GM08714 (cell line): ENCODE measurements around the gene NOTCH4.
"Not testable (repeated sequence)": the region's sequence is repeated elsewhere in the genome, so short reads cannot be mapped to it uniquely, and the experiment has no call there.

ENCODE experiments used
- H3K4me3 ChIP-seq: fragments of 200-500 bp; sonication (Bioruptor generic); 2 replicates; pipeline ENCODE4 v1.5.1; 2014; ENCODE audit warnings: mild to moderate bottlenecking, low read length, inconsistent platforms
- ZNF274 ChIP-seq: IDR thresholded peaks from 2 replicates; pipeline ENCODE4 v1.6.1; 2012; ENCODE audit warnings: mild to moderate bottlenecking, low read depth, low read length

The NOTCH4 gene

DNA sequence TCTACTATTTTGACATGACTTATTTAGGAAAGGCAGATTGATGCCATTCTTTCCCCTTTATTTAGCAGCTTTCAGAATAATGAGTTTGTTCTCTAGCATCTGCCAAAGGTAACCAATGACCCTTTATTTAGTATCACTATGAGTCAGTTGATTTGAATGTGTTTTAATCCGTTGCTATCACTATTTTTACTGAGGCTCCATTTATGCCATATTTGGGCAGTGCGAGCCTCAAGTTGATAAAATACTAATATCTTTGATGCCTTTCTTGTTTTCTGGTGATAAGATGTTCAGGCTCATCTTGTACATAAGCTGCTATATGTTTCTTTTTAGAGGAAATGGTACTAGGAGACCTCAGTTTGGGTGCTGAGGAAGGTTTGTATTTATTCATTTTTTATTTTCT, 15.6 kb upstream of the NOTCH4 start:
- no peak for TF ChIP-seq ZNF274
- H3K4me3 ChIP-seq, result no peak overlapping the region

DNA sequence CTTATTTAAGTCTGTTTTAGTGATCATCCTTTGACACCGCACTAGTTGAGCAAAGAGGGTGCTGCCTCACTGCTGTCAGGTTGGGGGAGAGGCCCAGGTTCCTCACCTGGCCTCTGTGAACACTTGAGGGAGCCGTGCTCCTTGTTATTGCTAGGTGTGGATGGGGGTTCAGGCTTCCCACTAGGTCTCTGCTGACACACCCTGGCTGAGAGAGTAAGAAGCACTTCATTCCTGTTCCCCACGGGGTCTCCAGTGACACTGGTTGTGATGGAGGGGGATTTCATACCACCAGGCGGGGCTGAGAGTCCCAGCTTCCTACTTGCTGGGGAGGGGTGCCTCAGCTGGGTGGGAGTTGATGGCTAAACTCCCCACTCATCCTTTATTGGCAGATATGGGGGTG, 11.1 kb upstream of the NOTCH4 start:
- no peak for TF ChIP-seq ZNF274
- no peak overlapping the region for H3K4me3 ChIP-seq

GRCh38 chr6:32226434-32226833, 2.6 kb upstream of the NOTCH4 start:
- no peak overlapping the region for H3K4me3 ChIP-seq
- no peak for TF ChIP-seq ZNF274

- no peak overlapping the region for H3K4me3 ChIP-seq
- no peak for TF ChIP-seq ZNF274
Observed at GRCh38 chr6:32224696-32225095, 829 bp upstream of the NOTCH4 start.

DNA sequence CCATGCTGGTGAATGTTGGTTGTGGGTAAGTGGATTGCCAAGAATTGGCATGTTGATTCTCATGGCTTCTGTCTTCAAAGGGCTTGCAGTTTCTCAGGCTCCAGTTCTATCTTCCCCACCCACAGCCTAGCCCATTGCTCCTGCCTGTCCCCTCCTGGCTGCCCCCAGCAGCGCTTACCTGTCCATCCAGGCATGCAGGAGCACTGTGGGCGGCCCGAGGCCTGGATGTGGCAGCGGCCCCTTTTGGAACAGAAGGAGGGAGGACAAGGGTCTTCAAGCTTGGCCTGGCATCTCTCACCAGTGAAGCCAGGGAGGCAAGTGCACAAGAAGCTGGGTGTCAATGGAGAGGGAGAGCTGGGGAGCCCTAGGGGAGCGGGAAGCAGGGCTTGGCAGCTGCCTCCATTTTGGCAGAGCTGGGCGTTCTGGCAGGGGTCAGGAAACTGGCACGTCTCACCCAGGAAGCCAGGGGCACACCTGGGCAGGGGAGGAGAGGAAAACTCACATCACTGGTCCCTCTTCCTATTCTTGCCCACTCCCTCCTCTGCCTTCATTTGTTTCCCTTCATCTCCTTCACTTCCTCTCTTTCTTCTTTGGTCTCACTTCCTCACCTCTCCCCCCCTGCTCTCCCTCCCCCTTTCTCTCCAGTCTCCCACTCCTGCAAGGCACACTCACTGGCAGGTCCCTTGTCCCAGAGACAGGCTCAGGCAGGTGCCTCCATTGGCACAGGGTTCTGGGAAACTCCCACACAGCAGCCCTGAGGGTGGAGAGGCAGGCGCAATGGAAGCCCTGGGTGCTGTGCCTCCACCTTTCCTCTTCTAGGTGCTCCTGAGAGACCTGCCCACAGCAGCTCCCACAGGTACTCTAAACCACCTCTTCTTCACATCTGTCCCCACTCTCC, 1.3 kb downstream of the NOTCH4 start:
- H3K4me3 ChIP-seq, result no peak overlapping the region
- no peak for TF ChIP-seq ZNF274

GRCh38 chr6:32220021-32220420, 3.8 kb downstream of the NOTCH4 start:
- no peak for TF ChIP-seq ZNF274
- no peak overlapping the region for H3K4me3 ChIP-seq

DNA sequence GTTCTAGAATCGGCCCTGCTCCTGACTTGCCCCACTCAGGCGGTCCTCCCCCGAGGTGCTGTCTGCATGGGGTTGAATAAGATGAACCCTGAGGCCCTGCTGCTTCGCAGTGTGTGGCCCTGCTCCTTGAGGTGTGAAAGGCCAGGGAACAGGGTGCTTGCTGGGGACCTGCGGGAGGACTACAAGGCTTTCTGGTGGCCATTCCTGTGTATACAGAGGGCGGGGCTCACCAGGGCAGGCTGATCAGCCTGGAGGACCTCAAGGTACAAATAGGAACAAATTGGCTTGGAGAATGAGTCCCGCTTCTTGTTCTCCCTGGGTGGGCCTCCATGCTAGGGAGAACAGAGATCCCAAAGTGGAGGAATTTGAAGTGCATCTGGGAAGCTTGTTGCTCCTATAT, 5.7 kb downstream of the NOTCH4 start:
- no peak for TF ChIP-seq ZNF274
- H3K4me3 ChIP-seq, result no peak overlapping the region

DNA sequence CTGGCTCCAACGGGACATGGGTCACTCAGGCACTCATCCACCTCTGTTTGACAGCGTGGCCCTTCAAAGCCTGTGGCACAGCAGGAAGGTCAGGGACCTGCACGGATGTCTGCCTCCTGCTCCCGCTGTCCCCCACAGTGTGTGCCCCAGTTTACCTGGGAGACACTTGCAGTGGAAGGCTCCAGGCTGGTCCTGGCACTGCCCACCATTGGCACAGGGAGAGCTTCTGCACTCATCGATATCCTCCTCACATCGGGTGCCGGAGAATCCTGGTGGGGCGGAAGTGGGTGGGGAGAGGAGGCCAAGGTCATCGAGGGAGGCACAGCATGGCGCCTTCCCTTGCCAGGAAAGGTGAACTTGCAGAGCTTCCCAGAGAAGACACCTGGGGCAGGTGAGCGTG, 6.9 kb downstream of the NOTCH4 start:
- TF ChIP-seq ZNF274, result no peak
- no peak overlapping the region for H3K4me3 ChIP-seq

GRCh38 chr6:32216285-32216684, 7.6 kb downstream of the NOTCH4 start:
- no peak for TF ChIP-seq ZNF274
- no peak overlapping the region for H3K4me3 ChIP-seq

DNA sequence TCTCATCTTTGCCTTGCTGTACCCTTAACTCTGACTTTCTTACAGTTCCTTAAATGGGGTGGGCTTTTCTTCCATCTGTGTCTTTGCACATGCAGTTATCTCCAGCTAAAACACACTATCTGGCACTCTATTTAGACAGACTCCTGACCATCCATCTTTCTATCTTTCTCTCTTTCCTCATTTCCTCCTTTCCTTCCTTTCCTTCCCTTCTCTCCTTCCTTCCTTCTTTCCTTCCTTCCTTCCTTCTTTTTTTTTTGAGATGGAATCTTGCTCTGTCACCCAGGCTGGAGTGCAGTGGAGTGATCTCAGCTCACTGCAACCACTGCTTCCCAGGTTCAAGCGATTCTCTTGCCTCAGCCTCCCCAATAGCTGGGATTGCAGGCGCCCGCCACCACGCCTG, 8.2 kb downstream of the NOTCH4 start:
- no peak for TF ChIP-seq ZNF274
- H3K4me3 ChIP-seq, result no peak overlapping the region

GRCh38 chr6:32214126-32214525, 9.7 kb downstream of the NOTCH4 start:
- no peak for TF ChIP-seq ZNF274
- H3K4me3 ChIP-seq, result no peak overlapping the region

DNA sequence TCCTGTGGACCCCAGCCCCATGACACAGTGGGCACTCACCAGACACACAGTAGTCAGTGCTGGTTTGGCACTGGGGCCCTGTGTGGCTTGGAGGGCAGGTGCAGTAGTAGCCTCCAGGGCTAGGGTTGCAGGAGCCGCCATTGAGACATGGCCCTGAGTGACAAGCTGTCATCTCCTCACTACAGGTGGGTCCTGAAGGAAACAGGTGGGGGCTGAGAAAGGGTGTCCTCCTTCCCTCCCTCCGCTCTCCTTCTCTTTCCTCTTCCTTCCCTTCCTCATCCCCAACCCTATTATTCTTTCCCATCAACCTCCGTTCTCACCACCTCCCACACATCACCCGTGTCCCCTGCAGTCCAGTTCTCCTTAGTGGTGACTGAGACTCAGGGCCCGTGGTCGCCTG, 10.2 kb downstream of the NOTCH4 start:
- no peak for TF ChIP-seq ZNF274
- H3K4me3 ChIP-seq, result no peak overlapping the region

- H3K4me3 ChIP-seq, result no peak overlapping the region
- no peak for TF ChIP-seq ZNF274
Observed at GRCh38 chr6:32212076-32212760, 11.6 kb downstream of the NOTCH4 start.

- H3K4me3 ChIP-seq, result not testable (repeated sequence)
Observed at GRCh38 chr6:32211432-32211831, 12.4 kb downstream of the NOTCH4 start.

DNA sequence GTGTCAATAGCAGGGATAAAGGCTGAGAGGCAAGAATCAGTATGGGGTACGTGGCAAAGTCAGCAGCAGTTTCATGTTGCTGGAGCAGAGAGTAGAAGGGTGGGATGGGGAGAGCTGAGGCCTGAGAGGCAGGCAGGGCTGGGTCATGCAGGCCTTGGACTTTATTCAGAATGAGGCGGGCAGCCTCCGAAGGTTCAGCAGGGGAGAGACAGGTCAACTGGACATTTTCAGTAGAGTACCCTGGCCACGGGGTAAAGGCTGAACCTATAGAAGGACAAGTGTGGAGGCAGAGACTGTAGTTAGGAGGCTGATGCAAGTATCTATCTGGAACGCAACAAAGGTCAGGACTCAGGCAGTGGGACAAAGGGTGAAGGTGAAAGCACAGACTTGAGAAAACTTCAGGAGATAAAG, 13.7 kb downstream of the NOTCH4 start:
- H3K4me3 ChIP-seq, result no peak overlapping the region
- TF ChIP-seq ZNF274, result no peak
